HG02870 (cell line): ENCODE data around the gene PPP6R3.

ENCODE experiments used
- ATAC-seq: cut with Tn5 transposase; IDR thresholded peaks from one replicate; pipeline ENCODE4 v1.9.1; 2021; ENCODE audit warnings: mild to moderate bottlenecking, moderate library complexity; ENCODE audit not compliant: unreplicated experiment

Gene PPP6R3

GRCh38 chr11:68643585-68643984, 183.0 kb downstream of the PPP6R3 start:
- ATAC-seq = no peak

GRCh38 chr11:68646832-68647231, 186.3 kb downstream of the PPP6R3 start:
- ATAC-seq = no peak

DNA sequence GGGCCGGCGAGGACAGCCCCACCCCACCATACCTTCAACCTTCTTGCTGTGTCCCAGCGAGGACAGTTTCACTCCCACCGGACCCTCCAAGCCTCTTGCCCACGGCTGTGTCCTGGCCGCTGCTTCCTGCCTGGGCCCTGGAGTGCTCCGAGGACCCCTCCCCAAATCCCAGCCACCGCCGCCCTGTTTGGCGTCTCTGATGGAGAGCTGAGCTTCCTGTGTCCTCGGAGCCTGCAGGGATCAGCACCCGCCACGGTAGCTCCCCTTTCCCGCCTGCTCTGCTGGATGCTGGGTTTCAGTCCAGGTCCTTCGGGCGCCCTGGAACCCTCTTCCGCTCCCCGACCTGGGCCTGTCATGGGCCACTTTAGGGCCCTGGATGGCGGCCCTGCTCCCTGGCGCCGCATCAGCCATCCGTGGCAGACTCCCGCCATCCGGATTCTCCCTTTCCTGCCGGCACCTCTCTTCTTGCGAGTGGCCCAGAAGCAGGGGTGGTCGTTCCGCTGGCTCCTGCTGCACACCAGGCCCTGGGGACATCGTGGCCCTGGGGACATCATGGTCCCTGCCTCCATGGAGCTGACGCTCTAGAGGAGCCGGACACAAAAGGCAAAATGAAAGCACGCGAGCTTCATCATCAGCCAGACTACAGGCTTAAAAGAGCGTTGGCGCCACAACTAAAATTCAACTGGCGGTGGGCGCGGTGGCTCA, 189.5 kb downstream of the PPP6R3 start:
- ATAC-seq = no peak

DNA sequence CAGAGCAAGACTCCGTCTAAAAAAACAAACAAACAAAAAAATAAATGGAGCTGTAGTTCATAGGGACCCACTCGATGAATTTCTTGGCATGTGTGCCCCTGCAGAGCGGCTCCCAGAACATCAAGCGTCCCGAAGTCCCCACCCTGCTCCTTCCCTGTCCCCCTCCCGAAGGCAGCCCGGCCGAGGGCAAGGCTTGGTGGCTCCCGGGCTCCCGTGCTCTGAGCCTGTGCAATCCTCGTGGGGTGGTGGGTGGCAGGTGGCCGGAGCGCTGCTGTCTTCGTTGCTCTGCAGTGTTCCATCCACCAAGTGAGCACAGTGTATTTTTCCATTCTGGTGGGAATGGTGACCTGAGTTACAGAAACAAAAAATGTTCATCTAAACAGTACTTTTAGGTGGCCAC, 190.2 kb downstream of the PPP6R3 start:
- no peak for ATAC-seq

GRCh38 chr11:68651208-68651984, 190.8 kb downstream of the PPP6R3 start:
- ATAC-seq = no peak

DNA sequence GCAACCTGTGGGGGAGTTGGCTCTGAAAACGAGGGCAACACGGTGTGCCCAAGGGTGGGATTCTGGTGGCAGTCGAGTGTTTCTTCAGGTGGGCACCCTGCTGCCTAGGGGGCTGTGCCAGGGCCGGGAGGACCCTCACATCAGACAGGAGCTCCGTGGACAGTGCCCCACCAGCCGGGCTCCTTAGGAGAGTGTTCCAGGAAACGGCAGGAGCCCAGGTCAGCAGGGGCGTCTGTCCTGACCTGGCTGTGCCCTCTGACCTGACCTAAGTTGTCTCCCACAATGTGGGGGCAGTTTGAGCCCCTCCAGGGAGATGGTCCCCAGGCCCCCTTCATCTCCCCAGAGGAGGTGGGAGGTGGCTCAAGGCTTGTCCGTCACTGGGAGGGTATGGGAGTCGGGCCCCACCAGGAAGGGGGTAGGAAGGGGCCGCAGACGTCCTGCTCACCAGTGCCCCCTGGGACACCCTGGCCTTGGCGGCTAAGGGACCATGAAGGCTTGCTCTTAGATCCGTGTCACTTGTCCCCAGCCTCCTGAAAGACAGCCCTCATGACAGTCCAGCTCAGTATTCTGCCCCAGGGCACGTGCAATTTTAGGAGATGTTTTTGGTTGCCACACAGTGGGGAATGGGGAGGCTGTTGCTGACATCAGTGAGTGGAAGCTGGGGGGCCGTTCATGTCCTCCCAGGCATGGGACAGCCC, 191.6 kb downstream of the PPP6R3 start:
- no peak for ATAC-seq

DNA sequence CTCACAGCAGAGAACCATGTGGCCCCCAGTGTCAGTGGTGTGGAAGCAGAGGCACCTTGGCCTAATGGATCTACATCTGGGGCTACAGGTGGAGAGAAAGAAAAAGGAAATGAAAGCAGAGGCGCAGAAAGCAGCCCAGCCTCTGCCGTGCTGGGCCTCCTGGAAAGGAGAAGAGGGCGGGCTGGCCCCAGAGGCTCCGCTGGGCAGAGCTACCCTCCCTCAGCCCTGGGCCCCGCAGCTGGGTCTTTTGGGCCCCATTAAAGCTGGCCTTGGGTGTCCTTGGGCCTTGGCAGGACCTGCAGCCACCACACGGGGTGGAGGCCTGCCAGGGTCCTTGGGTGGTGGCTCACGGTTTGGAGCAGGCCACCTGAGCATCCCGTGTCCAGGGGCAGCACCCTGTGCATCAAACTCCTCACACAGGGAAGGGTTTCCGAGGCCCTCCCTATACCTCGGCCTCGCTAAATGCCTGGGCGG, 192.2 kb downstream of the PPP6R3 start:
- ATAC-seq = no peak

- ATAC-seq = no peak
These were observed 193.2 kb downstream of the PPP6R3 start for GRCh38 chr11:68653486-68654430.

GRCh38 chr11:68654978-68655377, 194.4 kb downstream of the PPP6R3 start:
- no peak for ATAC-seq

GRCh38 chr11:68655406-68655805, 194.9 kb downstream of the PPP6R3 start:
- no peak for ATAC-seq

DNA sequence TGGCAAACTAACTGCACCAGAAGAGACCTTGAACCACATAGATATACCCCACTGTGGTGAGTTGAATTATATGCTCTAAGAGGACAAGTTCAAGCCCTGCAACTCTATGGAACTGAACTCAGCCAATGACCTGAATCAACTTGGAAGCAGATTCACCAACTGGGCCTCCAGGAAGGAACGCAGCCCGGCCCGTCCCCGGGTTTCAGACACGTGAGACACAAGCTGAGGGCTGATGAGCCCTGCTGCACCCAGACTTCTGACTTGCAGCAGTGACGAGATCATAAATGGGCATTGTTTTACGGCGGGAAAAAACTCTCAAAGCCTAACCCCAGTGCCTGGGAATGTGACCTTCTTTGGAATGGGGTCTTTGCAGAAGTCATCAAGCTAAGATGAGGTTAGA, 195.3 kb downstream of the PPP6R3 start:
- ATAC-seq = no peak

DNA sequence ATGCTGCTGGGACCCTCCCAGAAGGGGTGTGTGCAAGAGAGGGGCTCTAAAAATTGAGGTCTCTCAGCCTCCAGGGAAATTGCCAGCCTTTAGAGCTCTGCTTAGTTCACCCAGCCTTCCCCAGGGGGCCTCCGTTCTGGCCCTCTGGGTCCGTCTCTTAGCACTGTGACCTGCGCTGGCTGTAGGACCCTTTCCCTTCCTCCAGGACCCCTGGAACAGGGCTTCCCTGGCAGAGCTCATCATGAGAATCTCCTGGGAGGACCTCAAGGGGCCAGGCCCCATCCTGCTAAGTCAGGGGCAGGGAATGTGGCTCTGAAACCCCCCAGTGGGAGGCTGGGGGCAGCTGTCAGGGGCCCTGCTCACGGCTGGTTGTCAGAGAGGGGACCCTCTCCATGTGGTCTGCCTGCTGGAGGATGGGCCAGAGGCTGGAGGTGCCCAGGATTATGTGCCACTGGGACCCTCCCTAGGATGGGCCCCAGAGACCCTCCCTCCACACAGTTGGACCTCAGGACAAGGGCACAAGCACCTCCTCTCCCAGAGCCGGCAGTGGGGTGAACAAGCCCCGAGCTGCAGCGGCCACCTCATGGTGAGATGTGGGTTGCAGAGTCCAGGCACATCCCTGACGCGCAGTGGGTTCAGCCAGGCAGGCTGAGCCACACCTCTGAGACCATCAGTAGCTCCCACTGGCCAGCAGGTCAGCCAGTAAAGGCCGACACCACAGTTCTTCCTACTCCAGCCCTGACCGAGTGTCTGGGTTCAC, 196.6 kb downstream of the PPP6R3 start:
- no peak for ATAC-seq

GRCh38 chr11:68658097-68658496, 197.5 kb downstream of the PPP6R3 start:
- ATAC-seq = no peak

DNA sequence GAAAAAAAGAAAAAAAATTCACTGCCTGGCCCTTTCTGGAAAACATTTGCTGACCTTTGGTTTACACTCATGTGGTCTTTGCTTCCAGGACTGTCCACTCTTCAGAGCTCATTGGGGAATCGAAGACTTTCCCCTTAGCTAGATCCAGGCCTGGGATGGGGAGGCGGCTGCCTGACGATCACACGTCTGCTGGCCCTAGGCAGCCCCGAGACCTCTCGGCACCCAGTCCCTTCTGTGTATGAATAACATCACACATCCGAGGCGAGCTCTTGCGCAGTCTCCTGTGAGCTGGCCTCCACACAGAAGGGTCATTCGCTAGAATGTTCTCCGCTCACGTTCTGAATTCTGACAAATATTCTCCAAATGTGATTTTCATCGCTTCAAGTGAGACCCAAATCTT, 198.1 kb downstream of the PPP6R3 start:
- no peak for ATAC-seq

- no peak for ATAC-seq
These were observed 198.8 kb downstream of the PPP6R3 start for GRCh38 chr11:68659158-68659921.

DNA sequence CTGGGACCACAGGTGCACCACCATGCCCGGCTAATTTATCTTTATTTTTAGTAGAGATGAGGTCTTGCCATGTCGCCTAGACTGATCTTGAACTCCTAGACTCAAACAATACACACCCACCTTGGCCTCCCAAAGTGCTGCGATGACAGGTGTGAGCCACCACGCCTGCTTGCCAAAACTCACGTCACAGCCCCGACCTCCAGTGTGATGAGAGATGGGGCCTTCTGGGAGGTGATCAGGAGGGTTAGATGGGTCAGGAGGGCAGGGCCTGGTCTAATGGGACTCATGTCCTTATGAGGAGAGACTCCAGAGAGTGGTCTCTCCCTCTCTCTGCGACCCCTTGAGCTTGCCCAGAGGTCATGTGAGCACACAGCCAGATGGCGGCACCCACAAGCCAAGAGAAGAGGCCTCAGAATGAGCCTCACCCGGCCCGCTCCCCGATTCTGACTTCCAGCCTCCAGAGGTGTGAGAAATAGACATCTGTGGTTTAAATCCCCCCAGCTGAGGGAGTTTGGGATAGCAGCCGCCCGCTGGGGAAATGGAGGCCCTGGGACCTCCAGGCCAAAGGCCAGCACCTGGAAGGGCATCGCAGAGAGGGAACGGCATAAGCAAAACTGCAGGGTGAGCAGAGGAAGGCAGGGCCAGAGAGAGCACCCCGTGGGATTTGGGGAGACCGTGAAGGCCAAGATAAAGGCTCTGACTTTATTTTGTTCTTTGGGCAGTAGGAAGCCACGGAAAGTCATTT, 199.7 kb downstream of the PPP6R3 start:
- ATAC-seq = no peak

DNA sequence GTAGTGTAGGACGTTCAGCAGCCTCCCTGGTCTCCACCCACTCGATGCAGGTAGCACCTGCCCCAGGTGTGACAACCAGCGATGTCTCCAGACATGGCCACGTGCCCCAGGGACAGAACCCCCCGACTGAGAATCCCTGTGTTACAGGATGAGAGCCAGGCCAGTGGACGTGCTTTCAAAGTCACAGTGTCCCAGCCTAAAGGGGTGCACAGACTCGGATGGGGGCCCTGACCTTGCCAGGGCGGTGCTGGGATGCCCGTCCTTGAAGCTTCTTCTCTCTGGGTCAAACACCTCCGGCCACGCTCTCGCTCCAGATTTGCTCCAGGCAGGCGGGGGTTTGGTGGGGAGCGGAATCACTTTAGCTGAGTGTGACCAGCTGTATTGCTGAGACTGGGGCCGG, 200.5 kb downstream of the PPP6R3 start:
- ATAC-seq = no peak
